GM12892 (cell line): ENCODE data around the gene FAM161A.

ENCODE experiments used
- POLR2A ChIP-seq: IDR thresholded peaks from 2 replicates; pipeline ENCODE4 v1.6.1; 2011; ENCODE audit warnings: low read depth, low read length, control low read depth
- POLR2AphosphoS5 ChIP-seq: IDR thresholded peaks from 2 replicates; pipeline ENCODE4 v1.6.1; 2011; ENCODE audit warnings: low read depth, low read length, control low read depth
- TAF1 ChIP-seq: IDR thresholded peaks from 2 replicates; pipeline ENCODE4 v1.6.1; 2011; ENCODE audit warnings: low read depth, mild to moderate bottlenecking, control low read depth, low read length, borderline replicate concordance

- TF ChIP-seq TAF1 (no peak), POLR2AphosphoS5 (no peak), POLR2A (no peak)
Measured at GRCh38 chr2:61882850-61883249, 29.0 kb upstream of the FAM161A start.
